WTC11 (cell line): ENCODE data around the gene PFKFB4.

Experiments
- ERG ChIP-seq: fragments of 250-450 bp; sonication (Bioruptor Pico); IDR thresholded peaks from 2 replicates; pipeline ENCODE4 v1.8.0; 2021; ENCODE audit warnings: mild to moderate bottlenecking
- ETV6 ChIP-seq: sonication (generic); formaldehyde crosslinking; IDR thresholded peaks from 2 replicates; pipeline ENCODE4 v1.8.1; 2022; ENCODE audit warnings: mild to moderate bottlenecking, missing genetic modification reagents
- GTF2I ChIP-seq: fragments of 250-450 bp; sonication (Bioruptor Pico); conservative IDR thresholded peaks from 2 replicates; pipeline ENCODE4 v1.4.0; 2021; ENCODE audit warnings: mild to moderate bottlenecking
- ZNF138 ChIP-seq: sonication (generic); formaldehyde crosslinking; conservative IDR thresholded peaks from 2 replicates; pipeline ENCODE4 v1.8.1; 2022; ENCODE audit warnings: mild to moderate bottlenecking, moderate library complexity, missing genetic modification reagents
- TF ChIP-seq, protein P1 (sequence below): sonication (generic); formaldehyde crosslinking; IDR thresholded peaks from 2 replicates; pipeline ENCODE4 v1.8.0; 2022; ENCODE audit warnings: mild to moderate bottlenecking, missing genetic modification reagents
- TF ChIP-seq, protein P2 (sequence below): fragments of 200-600 bp; IDR thresholded peaks from 2 replicates; pipeline ENCODE4 v1.8.0; 2022; ENCODE audit warnings: antibody characterized with exemption

DNA sequence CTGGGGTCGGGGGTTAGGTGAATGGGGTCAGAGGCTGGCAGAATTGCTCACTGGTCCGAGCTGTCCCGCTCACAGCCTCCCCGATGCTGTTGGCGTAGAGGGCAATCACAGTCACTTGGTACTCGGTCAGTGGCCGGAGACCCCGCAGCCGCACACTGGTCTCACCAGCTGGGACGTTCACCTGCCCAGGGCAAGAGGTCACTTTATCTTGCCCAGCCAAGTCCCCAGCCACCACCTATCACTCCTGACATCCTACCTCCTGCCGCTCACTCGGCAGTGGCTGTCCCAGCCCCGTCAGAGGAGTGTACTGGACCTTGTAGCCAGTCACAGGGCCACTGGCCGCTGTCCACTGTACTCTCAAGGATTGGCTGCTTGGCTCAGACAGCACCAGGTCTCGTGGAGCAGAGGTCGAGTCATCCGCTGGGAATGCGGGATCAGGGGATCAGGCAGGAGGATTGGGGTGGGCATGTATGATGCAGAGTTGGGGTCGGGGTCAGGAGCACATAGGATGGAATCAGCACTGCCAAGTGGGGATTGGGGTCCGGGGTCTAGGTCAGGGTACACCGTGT, 36.0 kb upstream of the PFKFB4 start:
- TF ChIP-seq ETV6, result no peak
- TF ChIP-seq, protein P1, sequence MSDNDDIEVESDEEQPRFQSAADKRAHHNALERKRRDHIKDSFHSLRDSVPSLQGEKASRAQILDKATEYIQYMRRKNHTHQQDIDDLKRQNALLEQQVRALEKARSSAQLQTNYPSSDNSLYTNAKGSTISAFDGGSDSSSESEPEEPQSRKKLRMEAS (CRISPR knock-in tag), result no peak
- no peak for TF ChIP-seq ZNF138
- TF ChIP-seq, protein P2, sequence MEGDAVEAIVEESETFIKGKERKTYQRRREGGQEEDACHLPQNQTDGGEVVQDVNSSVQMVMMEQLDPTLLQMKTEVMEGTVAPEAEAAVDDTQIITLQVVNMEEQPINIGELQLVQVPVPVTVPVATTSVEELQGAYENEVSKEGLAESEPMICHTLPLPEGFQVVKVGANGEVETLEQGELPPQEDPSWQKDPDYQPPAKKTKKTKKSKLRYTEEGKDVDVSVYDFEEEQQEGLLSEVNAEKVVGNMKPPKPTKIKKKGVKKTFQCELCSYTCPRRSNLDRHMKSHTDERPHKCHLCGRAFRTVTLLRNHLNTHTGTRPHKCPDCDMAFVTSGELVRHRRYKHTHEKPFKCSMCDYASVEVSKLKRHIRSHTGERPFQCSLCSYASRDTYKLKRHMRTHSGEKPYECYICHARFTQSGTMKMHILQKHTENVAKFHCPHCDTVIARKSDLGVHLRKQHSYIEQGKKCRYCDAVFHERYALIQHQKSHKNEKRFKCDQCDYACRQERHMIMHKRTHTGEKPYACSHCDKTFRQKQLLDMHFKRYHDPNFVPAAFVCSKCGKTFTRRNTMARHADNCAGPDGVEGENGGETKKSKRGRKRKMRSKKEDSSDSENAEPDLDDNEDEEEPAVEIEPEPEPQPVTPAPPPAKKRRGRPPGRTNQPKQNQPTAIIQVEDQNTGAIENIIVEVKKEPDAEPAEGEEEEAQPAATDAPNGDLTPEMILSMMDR, result no peak
- no peak for TF ChIP-seq GTF2I (CRISPR knock-in tag)
- TF ChIP-seq ERG (CRISPR knock-in tag), result no peak
